Jurkat, Clone E6-1 (cell line): ENCODE data around the gene KCNIP3.
"Not testable (repeated sequence)": the region's sequence is repeated elsewhere in the genome, so short reads cannot be mapped to it uniquely, and the experiment has no call there.

Experiments
- DNase-seq: peaks from one replicate; pipeline ENCODE4 v3.0.0-alpha.2; 2011; ENCODE audit warnings: low read depth, low spot score
- H3K4me3 ChIP-seq: 2 replicates; pipeline ENCODE4 v1.5.1; 2011; ENCODE audit warnings: mild to moderate bottlenecking, low read length, control low read depth, moderate library complexity

KCNIP3 gene

DNA sequence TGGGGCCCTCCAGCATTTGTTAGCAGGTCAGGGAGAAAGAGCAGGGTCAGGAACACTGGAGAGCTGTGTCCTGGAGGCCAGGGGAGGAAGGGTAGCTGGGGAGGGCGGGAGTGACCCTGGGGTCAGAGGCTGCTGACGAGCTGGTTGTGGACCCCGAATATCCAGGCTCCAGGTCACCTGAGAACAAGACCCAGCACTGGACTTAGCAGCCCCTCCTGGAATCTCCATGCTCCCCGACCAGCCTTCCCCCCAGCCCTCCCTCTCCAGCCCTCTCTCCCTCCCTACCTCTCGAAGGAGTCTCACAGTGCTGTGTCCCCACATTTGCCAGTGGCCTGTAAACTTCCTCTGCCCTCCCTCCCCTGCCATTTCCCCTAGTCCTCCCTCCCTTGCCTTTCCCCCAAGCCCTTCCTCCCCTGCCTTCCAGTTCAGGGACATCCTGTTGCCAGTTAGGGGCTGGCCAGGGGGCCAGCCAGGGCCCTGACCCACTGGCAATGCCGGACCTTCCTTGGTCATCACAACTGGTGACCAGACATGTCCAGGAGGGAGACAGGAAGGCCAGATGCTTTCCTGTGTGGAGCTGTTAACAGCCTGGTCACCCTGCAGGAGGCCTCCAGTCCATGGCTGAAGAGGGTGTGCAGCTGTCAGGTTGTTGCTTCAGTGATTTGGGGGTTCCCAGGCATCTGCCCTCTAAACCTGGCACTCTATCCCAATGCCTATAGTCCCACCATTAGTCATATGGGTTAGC lies 55.3 kb downstream of the KCNIP3 start:
- no peak for DNase-seq

DNA sequence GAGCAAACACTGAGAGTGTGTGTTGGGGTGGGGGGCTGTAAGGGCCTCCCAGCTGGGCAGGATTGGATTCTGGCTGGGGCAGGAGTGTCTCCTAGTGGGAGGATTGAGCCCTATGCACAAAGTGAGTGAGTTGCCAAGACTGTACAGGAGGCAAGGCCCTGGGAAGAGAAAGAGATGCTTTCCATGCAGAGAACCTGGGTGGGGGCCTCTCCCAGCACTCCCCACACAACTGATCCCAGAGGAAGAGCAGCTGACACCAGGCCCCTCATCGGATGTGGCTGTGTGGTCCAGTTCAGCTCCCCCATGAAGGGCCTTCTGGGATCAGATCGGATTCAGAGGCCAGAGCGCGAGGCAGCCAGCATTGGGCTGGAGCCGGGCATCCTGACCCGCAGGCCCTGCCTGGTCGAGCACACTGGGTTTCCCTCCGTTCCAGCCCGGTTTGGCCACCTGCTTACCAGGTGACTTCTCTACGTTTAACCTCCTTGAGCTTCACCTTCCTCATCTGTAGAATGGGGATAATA lies 56.0 kb downstream of the KCNIP3 start:
- H3K4me3 ChIP-seq, result no peak overlapping the region
- no peak for DNase-seq

More for the DNA sequence above, 55.3 kb downstream of the KCNIP3 start:
- no peak overlapping the region for H3K4me3 ChIP-seq

DNA sequence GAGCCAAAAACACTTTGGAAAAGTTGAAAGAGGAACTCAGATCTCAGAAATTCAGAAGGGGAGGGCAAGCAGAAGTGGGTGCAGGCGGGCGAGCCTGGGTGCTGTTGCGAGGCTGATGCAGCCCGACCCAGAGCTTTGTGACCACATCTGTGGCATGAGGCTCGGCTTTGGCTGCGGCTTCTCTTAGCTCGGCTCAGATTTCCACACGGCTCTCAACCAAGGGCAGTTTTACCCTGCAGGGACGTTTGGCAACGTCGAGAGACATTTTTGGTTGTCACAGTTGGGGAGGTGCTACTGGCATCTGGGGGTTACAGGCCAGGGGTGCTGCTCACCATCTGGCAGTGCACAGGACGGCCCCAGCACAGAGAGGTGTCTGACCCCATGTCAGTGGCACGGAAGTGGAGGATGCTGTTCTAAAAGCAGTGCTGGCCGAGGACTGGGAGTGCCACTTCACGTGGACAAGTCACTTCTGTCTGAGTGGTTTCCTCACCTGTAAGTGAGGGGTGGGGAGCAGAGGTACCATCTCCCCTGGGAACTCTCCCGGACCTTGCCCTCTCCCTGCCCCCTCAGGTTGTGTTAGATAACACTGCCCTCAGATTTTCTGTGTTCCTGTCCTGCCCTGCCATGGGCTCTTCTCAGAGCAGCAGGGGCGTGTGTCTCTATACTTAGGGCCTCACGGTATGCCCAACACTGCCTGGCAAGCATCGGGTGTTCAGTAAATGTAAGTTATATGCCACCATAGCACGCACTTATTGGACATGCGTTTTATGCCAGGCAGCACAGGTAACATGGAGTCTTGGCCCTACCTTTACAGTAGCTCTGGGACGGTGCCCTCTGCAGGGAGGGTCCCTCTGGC lies 56.7 kb downstream of the KCNIP3 start:
- H3K4me3 ChIP-seq, result no peak overlapping the region
- DNase-seq, result peak; percentile 10

DNA sequence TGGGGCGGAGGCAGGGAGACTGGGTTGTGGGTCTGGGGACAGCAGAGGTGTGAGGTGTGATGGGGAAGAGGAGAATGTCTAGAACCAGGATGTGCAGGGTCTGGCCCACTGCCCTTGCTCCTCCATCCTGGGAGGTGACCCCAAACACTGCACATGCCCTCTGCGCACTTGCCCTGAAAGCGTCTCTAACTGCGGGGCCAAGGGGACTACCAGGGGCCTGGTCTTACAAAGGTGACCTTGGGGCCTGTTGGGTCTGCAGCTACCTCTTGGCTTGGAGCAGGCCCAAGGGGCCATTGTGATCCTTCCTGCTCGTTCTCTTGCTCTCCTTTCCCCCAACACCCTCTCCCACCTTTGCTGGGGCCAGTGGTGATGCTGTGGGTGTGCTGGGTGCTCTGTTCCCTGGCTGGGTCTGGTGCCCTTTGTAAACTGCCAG lies 57.3 kb downstream of the KCNIP3 start:
- DNase-seq, result no peak

DNA sequence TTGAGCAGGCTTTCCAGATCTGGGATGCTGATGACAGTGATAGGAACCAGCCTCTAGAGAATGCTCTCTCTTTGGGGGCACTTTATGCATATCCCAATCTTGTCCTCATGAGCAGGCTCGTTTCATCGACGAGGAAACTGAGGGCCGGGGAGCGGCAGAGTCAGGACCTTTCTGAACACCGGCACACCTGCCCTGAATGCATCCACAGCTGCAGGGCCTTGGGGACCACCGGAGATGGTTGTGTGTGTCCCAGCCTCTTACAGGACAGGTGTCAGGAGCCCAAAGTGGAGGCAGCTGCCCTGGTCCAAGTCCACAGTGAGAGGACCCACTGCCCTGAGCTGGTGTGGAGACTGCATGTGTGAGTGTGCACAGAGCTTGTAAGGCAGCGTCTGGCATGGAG lies 57.8 kb downstream of the KCNIP3 start:
- H3K4me3 ChIP-seq, result no peak overlapping the region
- DNase-seq, result no peak

More for the DNA sequence above, 57.3 kb downstream of the KCNIP3 start:
- H3K4me3 ChIP-seq, result no peak overlapping the region

DNA sequence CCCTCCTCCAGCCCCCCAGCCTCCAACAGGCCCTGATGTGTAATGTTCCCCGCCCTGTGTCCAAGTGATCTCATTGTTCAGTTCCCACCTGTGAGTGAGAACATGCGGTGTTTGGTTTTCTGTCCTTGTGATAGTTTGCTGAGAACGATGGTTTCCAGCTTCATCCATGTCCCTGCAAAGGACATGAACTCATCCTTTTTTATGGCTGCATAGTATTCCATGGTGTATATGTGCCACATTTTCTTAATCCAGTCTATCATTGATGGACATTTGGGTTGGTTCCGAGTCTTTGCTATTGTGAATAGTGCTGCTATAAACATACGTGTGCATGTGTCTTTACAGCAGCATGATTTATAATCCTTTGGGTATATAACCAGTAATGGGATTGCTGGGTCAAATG lies 58.3 kb downstream of the KCNIP3 start:
- H3K4me3 ChIP-seq, DNase-seq: not testable (repeated sequence)

DNA sequence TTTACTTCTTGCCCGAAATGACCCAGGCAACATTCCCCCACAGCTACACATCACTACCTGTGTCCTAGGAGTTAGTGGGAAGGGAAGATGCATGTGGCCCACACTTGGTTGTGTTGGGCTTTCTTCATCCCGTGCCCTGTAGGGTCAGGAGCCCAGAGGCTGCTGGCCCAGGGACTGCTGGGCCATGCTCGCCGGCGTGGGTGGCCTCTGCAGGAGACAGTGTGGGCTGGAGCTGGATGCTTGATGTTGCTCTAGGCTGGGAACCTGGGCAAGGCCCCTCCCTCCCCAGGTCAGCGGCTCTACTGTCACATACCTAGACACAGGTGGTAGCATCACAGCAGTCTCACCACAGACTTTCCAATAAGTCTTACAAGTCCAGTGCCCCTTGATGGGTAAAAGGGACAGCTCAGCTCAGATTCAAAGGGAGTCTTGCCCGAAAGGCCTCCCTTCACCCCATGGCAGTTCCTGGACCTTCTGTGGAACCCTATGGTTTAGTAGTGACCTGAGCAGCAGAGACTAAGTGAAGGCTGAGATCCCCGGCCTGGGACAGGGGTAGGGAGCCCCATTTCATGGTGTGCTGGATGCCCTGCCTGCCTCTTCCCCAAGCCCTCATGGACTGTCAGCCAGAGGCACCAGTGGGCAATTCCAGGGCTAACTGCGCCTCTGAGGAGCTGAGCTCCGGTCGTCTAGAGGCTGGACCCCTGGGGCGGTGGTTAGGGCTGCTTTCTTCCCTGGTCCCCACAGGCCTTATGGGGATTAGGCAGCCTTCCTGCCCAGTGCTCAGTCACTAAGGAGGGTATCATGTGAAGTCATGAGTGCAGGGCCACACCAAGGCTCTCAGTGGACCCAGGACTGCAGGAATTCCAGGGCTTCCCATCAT lies 59.9 kb downstream of the KCNIP3 start:
- DNase-seq, result no peak
- no peak overlapping the region for H3K4me3 ChIP-seq

DNA sequence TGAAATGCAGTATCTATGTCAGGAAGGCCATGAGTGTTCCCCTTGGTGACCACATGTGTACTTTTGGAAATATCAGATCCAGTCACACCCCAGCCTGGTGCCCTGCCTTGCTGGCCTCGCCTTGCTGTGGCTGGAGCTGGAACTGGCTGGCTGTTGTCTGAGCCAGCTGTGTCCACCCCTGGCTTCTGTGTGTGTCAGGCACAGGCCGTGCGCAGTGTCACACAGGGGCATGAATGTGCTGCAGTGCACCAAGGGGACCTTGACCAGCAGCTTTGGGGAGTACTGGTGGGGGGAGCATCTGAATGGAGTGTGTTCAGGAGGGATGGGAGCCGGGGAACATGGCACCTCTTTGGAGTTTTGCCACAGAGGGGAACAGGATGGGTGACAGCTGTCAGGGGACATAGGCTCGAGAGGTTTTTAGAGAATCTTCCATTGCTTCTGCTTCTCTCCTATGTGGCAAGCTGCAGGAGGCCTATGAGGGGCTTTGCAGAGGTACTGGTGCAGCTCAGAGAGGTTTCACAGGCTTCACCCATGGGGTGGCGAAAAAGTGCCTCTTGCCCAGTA lies 60.7 kb downstream of the KCNIP3 start:
- no peak overlapping the region for H3K4me3 ChIP-seq
- DNase-seq, result no peak

DNA sequence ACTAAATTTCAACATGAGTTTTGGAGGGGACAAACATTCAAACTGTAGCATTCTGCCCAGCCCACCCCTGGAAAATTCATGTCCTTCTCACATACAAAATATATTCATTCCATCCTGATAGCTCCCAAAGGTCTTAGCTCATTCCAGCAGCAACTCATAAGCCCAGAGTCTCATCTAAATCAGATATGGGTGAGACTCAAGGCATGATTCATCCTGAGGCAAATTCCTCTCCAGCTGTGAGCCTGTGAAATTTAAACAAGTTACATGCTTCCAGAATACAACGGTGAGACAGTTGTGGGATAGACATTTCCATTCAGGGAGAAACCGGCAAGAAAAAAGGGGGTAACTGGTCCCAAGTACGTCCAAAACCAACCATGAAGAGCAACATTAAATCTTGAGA lies 61.9 kb downstream of the KCNIP3 start:
- no peak overlapping the region for H3K4me3 ChIP-seq
- DNase-seq, result no peak

DNA sequence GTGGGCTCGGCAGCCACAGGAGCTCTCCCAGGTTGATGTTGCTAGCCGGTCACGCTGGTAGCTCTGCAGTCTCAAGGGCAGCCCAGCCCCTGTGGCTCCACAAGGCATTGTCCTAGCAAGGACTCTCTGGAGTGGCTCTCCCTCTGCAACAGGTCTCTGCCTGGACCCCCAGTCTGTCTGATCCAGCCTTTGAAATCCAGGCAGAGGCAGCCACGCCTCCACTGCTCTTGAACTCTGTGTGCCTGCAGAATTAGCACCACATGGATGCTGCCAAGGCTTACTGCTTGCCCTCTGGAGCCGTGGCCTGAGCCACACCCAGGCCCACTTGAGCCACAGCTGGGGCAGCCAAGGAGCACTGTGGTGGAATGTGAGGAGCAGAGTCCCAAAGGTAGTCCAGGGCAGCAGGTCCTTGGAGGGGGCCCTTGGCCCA lies 62.4 kb downstream of the KCNIP3 start:
- no peak for DNase-seq
- H3K4me3 ChIP-seq, result no peak overlapping the region

DNA sequence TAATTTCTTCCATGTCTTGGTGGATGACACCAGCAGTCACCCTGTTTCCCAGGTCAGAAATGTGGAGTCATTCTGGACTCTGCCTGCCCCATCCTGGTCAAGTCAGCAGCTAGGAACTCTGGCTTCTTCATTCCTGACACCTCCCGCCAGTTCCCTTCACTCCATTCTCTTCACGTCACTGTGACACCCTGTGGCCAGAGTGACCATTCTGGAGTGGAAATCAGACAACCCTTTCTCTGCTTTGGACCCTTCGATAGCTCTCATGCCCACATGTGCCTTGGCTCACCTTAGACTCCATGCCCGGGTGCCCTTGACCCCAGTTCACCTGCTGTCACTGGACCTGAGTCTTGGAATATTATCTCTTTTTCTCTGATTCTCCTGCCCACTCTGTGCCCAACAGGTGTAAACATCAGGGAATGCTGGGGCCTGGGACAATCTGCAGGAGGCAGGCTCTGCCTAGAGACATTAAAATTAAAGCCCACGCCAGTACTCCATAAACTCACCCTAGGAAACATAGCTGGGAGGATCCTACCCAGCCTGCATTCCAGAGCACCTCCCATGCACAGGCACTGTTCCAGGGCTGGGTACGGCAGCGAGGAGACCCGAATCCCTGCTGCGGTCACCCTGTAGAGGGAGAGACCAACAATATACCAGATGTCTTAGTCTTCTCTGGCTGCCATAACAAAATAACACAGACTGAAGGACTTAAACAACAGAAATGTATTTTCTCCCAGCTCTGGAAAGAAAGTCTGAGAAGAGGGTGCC lies 64.3 kb downstream of the KCNIP3 start:
- no peak for DNase-seq

DNA sequence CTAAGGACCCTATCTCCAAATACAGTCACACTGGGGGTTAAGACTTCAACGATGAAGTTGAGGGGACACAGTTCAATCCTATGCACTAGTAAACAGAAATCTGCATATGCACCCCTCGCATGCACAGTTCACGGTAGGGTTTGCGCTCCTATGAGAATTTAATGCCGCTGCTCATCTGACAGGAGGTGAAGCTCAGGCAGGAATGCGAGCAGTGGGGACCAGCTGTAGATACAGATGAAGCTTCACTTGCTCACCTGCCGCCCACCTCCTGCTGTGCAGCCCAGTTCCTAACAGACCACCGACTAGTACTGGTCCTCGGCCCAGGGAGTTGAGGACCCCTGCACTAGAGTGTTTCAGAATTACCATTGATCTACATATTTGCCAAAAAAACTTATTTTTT lies 65.3 kb downstream of the KCNIP3 start:
- no peak for DNase-seq
- H3K4me3 ChIP-seq, result no peak overlapping the region

More for the DNA sequence above, 64.3 kb downstream of the KCNIP3 start:
- no peak overlapping the region for H3K4me3 ChIP-seq

DNA sequence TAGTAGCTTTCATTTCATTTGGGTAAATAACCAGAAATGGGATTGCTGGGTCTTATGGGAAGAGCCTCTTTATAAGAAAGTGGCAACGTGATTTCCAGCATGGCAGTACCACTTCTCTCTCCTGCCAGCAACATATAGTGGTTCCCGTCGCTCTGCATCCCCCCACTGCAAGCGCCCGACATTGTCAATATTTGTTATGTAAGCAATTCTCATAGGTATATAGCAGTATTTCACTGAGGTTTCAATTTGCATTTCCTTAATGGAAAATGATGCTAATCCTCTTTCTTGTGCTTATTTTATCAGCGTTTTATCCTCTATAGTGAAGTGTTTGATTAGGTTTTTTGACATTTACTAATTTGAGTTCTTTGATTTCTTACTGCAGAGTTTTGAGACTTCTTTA lies 69.4 kb downstream of the KCNIP3 start:
- no peak for DNase-seq
- no peak overlapping the region for H3K4me3 ChIP-seq

DNA sequence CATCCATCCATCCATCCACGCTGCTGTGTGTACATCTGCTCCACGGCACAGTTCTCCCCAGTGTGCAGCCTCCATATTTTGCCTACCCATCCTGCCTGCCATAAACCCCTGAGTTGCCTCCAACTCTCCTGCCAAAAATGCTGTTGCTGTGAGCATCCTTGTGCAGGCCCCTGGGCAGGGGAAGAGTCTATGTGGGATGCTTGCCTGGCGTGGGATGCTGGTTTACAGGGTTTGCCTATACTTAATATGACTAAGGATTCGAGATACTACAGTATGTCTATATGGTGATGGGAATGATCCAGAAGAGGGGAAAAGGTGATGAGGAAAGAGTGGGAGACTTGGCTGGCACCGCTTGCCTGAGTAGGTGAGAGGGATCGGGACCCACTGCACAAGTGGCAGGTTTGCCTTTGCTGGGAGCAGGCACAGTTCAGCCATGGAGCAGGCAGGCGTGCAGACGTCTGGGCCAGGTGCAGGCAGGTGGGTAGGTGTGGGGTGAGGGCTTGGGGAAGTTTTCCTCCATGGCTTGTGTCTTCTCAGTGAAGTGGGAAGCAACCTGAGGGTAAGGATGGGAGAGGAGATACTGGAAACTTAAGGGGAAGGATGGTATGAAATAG lies 75.2 kb downstream of the KCNIP3 start:
- no peak for DNase-seq
- no peak overlapping the region for H3K4me3 ChIP-seq

DNA sequence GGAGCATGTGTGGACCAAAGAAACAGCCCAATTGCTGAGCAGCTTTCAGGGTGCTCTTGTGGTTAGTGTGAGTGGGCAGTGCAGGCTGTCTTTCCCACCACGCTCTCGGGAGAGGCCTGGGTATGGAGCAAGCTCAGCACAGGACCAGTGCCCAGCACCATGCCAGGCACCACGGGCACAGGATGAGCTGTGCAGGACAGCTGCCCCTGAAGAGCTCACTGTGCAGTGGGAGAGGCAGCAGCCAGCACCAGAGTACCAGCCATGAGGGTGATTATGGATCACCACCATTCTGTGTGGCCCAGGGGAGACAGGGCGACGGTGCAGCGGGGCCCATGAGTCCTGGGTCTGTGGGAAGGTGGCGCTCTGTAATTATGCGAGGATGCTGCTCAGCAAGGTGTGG lies 75.7 kb downstream of the KCNIP3 start:
- DNase-seq, result no peak
- H3K4me3 ChIP-seq, result no peak overlapping the region

DNA sequence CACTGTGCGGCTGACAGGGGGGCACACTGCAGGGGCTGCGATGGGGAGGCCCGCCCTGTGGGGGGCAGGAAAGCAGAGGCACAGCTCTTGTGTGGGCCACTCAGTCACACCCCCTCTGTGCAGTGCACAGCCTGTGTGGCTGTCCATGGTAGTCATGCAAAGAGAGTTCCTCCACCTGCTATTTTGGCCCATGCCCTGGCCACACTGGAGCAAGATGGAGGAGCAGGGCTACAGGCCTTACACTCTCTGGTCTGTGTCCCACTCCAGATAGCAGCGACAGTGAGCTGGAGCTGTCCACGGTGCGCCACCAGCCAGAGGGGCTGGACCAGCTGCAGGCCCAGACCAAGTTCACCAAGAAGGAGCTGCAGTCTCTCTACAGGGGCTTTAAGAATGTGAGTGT lies 76.9 kb downstream of the KCNIP3 start:
- no peak for DNase-seq

DNA sequence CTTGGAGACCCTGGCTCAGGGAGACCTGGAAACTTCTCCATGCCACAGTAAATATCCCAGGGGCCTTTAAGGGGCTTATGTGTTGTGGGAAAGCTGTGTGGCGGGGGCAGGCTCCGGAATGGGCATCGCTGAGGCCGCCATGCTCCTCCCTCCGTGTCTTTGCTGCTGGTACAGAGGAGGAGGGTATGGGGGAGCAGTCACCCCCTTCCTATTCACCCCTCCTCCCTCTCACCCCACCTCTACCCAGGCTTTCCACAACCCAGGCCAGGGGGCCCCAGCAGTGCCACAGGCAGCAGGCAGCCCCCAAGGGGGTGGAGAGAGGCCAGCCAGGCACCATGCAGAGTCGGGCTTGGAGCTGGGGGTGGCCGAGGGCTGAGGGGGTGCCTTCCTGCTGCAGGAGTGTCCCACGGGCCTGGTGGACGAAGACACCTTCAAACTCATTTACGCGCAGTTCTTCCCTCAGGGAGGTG lies 77.3 kb downstream of the KCNIP3 start:
- no peak for DNase-seq
- H3K4me3 ChIP-seq, result no peak overlapping the region

More for the DNA sequence above, 76.9 kb downstream of the KCNIP3 start:
- H3K4me3 ChIP-seq, result no peak overlapping the region
